Measurements from ENCODE around the gene COBL. TPM values are rescaled to one million over a fixed set of nuclear protein-coding genes. Genes with fewer than 3 reads are reported as not detected.

Gene COBL
- total and polyA plus RNA-seq, 10 of the 15 experiments (the other 5 are each of a cell fraction or from before 2014, with no cell fraction given): 0.21 TPM; not detected in 9

GRCh38 chr7:51268859-51269258, 47.8 kb downstream of the COBL start:
- RAD21 ChIA-PET (ENCODE audit: unreplicated experiment): no interaction called here
- intact Hi-C loops (cut with micrococcal nuclease; ENCODE audit: unreplicated experiment): no loop called here
- no peak for TF ChIP-seq ELK1 (IDR thresholded peaks at IDR 0.05; ENCODE audit: low read depth, low read length)
- TF ChIP-seq REST (IDR thresholded peaks at IDR 0.05; ENCODE audit: low read depth, low read length): no peak
- no peak for TF ChIP-seq SMAD5 (IDR thresholded peaks at IDR 0.05; ENCODE audit: low read depth)
- TF ChIP-seq SIN3A (IDR thresholded peaks at IDR 0.05; ENCODE audit: low read depth, low read length): no peak
- no peak for TF ChIP-seq ZBTB33 (IDR thresholded peaks at IDR 0.05)
- TF ChIP-seq IRF4 (IDR thresholded peaks at IDR 0.05; ENCODE audit: low read depth, low read length): no peak
- no peak for TF ChIP-seq BCL3 (IDR thresholded peaks at IDR 0.05; ENCODE audit: borderline replicate concordance, insufficient read depth, low read depth, low read length, poor library complexity, severe bottlenecking)
- no peak for TF ChIP-seq MTA2 (IDR thresholded peaks at IDR 0.05; ENCODE audit: low read depth)
- TF ChIP-seq ZNF274 (IDR thresholded peaks at IDR 0.05; ENCODE audit: insufficient read depth, insufficient read length): no peak
- no peak for TF ChIP-seq BCL11A (IDR thresholded peaks at IDR 0.05; ENCODE audit: low read depth, low read length)
- no peak for TF ChIP-seq ATF3 (IDR thresholded peaks at IDR 0.05; ENCODE audit: borderline replicate concordance, extremely low read depth, low read depth, low read length)
- no peak for TF ChIP-seq TCF7 (IDR thresholded peaks at IDR 0.05; ENCODE audit: borderline replicate concordance)
- no peak for TF ChIP-seq KDM1A (IDR thresholded peaks at IDR 0.05; ENCODE audit: borderline replicate concordance)
- TF ChIP-seq HCFC1 (IDR thresholded peaks at IDR 0.05; ENCODE audit: low read length): no peak
- TF ChIP-seq RUNX3 (IDR thresholded peaks at IDR 0.05; ENCODE audit: low read length): no peak
- TF ChIP-seq ZZZ3 (IDR thresholded peaks at IDR 0.05; ENCODE audit: control insufficient read depth, insufficient read length, low read depth): no peak
- 57% methylated on average over 6 of the region's 7 CpGs for WGBS (ENCODE audit: insufficient coverage, insufficient replicate concordance, low lambda C conversion rate, missing lambda C conversion rate)
- no peak overlapping the region for H3K9ac ChIP-seq (ENCODE audit: control insufficient read depth, insufficient read depth, low read length)
- CTCF ChIA-PET: no interaction called here
- H3K27me3 ChIP-seq (replicated peaks in 1 of 2; ENCODE audit: control insufficient read depth in 2 of 2, insufficient read depth in 2 of 2, low read length in 1 of 2): no peaks in the 10 kb centered on the region; a peak in 2 of 4 replicates
- no peaks in the 10 kb centered on the region for H3K79me2 ChIP-seq (ENCODE audit: control insufficient read depth, insufficient read depth, low read length)
- in situ Hi-C loops (cut with MboI): no loop called here
- no peaks in the 10 kb centered on the region for H3K9me3 ChIP-seq (replicated peaks; ENCODE audit: control insufficient read depth, insufficient read depth, low read length)
- SMC1A ChIA-PET (ENCODE audit: uncharacterized antibody, unreplicated experiment): no interaction called here
- no peak overlapping the region for H3K27ac ChIP-seq (ENCODE audit: control insufficient read depth, insufficient read depth)
- ATAC-seq (no peak), FAIRE-seq (no peak), DNase-seq (ENCODE audit: low read depth, low spot score) (no peak)
- no TSS peak for BruUV-seq (replicated peaks)
- no peak overlapping the region for H3K4me3 ChIP-seq
- no peaks in the 10 kb centered on the region for H3K4me1 ChIP-seq (ENCODE audit: control insufficient read depth, insufficient read depth, low read length)
- H3K4me2 ChIP-seq (ENCODE audit: control insufficient read depth, insufficient read depth): no peak overlapping the region
- POLR2A ChIA-PET: no interaction called here
- no peaks in the 10 kb centered on the region for H4K20me1 ChIP-seq (ENCODE audit: control insufficient read depth, insufficient read depth)
- H2AFZ ChIP-seq (ENCODE audit: control insufficient read depth, low read depth, low read length): no peak overlapping the region
- no peaks in the 10 kb centered on the region for H3K36me3 ChIP-seq (ENCODE audit: control insufficient read depth in 2 of 2, insufficient read depth in 2 of 2, low read length in 1 of 2)

All from GM12878 (cell line).